ENCODE results near the gene RBMX.
"Not testable (repeated sequence)": the region's sequence is repeated elsewhere in the genome, so short reads cannot be mapped to it uniquely, and the experiment has no call there.

DNA sequence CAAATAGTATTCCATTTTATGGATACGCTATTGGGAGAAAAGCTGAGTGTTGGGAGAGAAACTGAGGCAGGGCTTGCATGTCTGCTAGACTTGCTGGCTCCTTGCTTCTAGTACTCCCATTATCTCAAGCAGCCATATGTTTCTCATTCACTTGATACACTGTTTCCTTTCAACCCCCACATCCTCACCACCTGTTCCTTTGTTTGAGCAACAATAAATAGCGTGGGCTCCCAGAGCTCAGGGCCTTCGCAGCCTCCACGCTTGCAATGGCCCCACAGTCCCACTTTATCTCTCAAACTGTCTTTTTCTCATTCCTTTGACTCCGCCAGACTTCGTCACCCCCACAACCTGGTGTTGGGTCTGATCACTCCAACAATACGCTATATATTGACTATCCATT lies 18.2 kb upstream of the RBMX start:
- TF ChIP-seq, protein P1, sequence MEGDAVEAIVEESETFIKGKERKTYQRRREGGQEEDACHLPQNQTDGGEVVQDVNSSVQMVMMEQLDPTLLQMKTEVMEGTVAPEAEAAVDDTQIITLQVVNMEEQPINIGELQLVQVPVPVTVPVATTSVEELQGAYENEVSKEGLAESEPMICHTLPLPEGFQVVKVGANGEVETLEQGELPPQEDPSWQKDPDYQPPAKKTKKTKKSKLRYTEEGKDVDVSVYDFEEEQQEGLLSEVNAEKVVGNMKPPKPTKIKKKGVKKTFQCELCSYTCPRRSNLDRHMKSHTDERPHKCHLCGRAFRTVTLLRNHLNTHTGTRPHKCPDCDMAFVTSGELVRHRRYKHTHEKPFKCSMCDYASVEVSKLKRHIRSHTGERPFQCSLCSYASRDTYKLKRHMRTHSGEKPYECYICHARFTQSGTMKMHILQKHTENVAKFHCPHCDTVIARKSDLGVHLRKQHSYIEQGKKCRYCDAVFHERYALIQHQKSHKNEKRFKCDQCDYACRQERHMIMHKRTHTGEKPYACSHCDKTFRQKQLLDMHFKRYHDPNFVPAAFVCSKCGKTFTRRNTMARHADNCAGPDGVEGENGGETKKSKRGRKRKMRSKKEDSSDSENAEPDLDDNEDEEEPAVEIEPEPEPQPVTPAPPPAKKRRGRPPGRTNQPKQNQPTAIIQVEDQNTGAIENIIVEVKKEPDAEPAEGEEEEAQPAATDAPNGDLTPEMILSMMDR (IDR thresholded peaks at IDR 0.05; ENCODE audit: insufficient read depth, low read length, poor library complexity, severe bottlenecking): not testable (repeated sequence)
- not testable (repeated sequence) for TF ChIP-seq EZH2phosphoT487 (conservative IDR thresholded peaks at IDR 0.05; ENCODE audit: low read length)
